HEK293 (cell line): ENCODE results near the gene ZMPSTE24.
A peak's percentile ranks its signal among the peaks of the same experiment; 100 is the strongest.

Experiments used
- CTCF ChIA-PET: fragments of 350-600 bp; formaldehyde crosslinking; extraction: SDS; loops from one replicate; lab custom pipeline; 2021; ENCODE audit warnings: antibody characterized with exemption; lab: Yijun Ruan, JAX
- POLR2A ChIA-PET: fragments of 300-600 bp; formaldehyde crosslinking; extraction: SDS; loops from one replicate; lab custom pipeline; 2020; ENCODE audit warnings: antibody characterized with exemption, inconsistent platforms; lab: Yijun Ruan, JAX
- H3K27ac ChIP-seq: fragments of 200-500 bp; sonication (Bioruptor generic); 2 replicates; pipeline ENCODE4 v1.5.1; 2014; ENCODE audit warnings: low read depth, low read length, control low read depth, inconsistent platforms; ENCODE audit errors: extremely low read depth
- H3K36me3 ChIP-seq, 2 experiments: fragments of 200-500 bp in 1 of 2; sonication (Bioruptor generic) in 1 of 2; 1 replicate in 1 of 2; 2 replicates in 1 of 2; pipeline ENCODE4 v1.5.1; 2014 to 2017; ENCODE audit warnings: inconsistent platforms in 2 of 2, low read length in 2 of 2; ENCODE audit not compliant: control insufficient read depth in 2 of 2, insufficient read depth in 1 of 2
- H3K4me1 ChIP-seq: fragments of 200-500 bp; sonication (Bioruptor generic); 2 replicates; pipeline ENCODE4 v1.5.1; 2014; ENCODE audit warnings: mild to moderate bottlenecking, low read length, inconsistent platforms; ENCODE audit not compliant: control insufficient read depth, insufficient read depth
- H3K4me3 ChIP-seq: 2 replicates; pipeline ENCODE4 v1.5.1; 2011; ENCODE audit warnings: low read depth, mild to moderate bottlenecking, control low read depth, low read length, moderate library complexity
- H3K9me3 ChIP-seq: fragments of 200-500 bp; sonication (Bioruptor generic); 2 replicates; pipeline ENCODE4 v1.5.1; 2014; ENCODE audit warnings: low read depth, low read length, inconsistent platforms; ENCODE audit not compliant: control insufficient read depth, insufficient read depth
- BCL11A ChIP-seq: fragments of 450-650 bp; formaldehyde crosslinking; IDR thresholded peaks from 2 replicates; pipeline ENCODE4 v1.5.1; 2016; ENCODE audit warnings: low read depth, missing biosample characterization, missing genetic modification characterization
- GFI1B ChIP-seq: fragments of 450-650 bp; formaldehyde crosslinking; IDR thresholded peaks from 2 replicates; pipeline ENCODE4 v1.5.1; 2016; ENCODE audit warnings: missing biosample characterization, missing genetic modification characterization
- GLI4 ChIP-seq: fragments of 450-650 bp; formaldehyde crosslinking; IDR thresholded peaks from 2 replicates; pipeline ENCODE4 v1.5.1; 2016; ENCODE audit warnings: missing biosample characterization, missing genetic modification characterization
- GLIS2 ChIP-seq: fragments of 450-650 bp; formaldehyde crosslinking; IDR thresholded peaks from 2 replicates; pipeline ENCODE4 v1.5.1; 2016; ENCODE audit warnings: missing biosample characterization, missing genetic modification characterization
- HOXA7 ChIP-seq: sonication (generic); formaldehyde crosslinking; IDR thresholded peaks from 2 replicates; pipeline ENCODE4 v1.8.1; 2022; ENCODE audit warnings: missing genetic modification reagents, borderline replicate concordance
- HOXC10 ChIP-seq: sonication (generic); formaldehyde crosslinking; IDR thresholded peaks from 2 replicates; pipeline ENCODE4 v1.8.1; 2023; ENCODE audit warnings: mild to moderate bottlenecking, missing genetic modification reagents
- KLF1 ChIP-seq: fragments of 450-650 bp; formaldehyde crosslinking; IDR thresholded peaks from 2 replicates; pipeline ENCODE4 v1.5.1; 2016; ENCODE audit warnings: missing biosample characterization, missing genetic modification characterization
- KLF7 ChIP-seq: fragments of 450-650 bp; formaldehyde crosslinking; IDR thresholded peaks from 2 replicates; pipeline ENCODE4 v1.5.1; 2016; ENCODE audit warnings: missing biosample characterization, missing genetic modification characterization, borderline replicate concordance
- REPIN1 ChIP-seq: fragments of 450-650 bp; formaldehyde crosslinking; IDR thresholded peaks from 2 replicates; pipeline ENCODE4 v1.5.1; 2017; ENCODE audit warnings: missing biosample characterization, missing genetic modification characterization, low read depth
- SCRT2 ChIP-seq: fragments of 450-650 bp; formaldehyde crosslinking; IDR thresholded peaks from 2 replicates; pipeline ENCODE4 v1.5.1; 2016; ENCODE audit warnings: missing biosample characterization, missing genetic modification characterization
- SETDB1 ChIP-seq: IDR thresholded peaks from one replicate; pipeline ENCODE4 v1.6.1; 2017; ENCODE audit warnings: mild to moderate bottlenecking, low read length, moderate library complexity, mixed read lengths; ENCODE audit not compliant: insufficient read length
- ZBTB1 ChIP-seq: fragments of 450-650 bp; formaldehyde crosslinking; IDR thresholded peaks from 2 replicates; pipeline ENCODE4 v1.5.1; 2016; ENCODE audit warnings: missing biosample characterization, missing genetic modification characterization
- ZBTB44 ChIP-seq: fragments of 450-650 bp; IDR thresholded peaks from 2 replicates; pipeline ENCODE4 v1.5.1; 2018; ENCODE audit warnings: missing biosample characterization, mild to moderate bottlenecking, missing genetic modification characterization
- ZEB2 ChIP-seq: fragments of 450-650 bp; formaldehyde crosslinking; IDR thresholded peaks from 2 replicates; pipeline ENCODE4 v1.5.1; 2016; ENCODE audit warnings: missing biosample characterization, missing genetic modification characterization
- ZFHX2 ChIP-seq: fragments of 450-650 bp; formaldehyde crosslinking; conservative IDR thresholded peaks from 2 replicates; pipeline ENCODE4 v1.5.1; 2016; ENCODE audit warnings: missing biosample characterization, missing genetic modification characterization
- ZFP37 ChIP-seq: fragments of 450-650 bp; formaldehyde crosslinking; IDR thresholded peaks from 2 replicates; pipeline ENCODE4 v1.5.1; 2016; ENCODE audit warnings: missing biosample characterization, missing genetic modification characterization
- ZNF10 ChIP-seq: fragments of 450-650 bp; formaldehyde crosslinking; IDR thresholded peaks from 2 replicates; pipeline ENCODE4 v1.5.1; 2017; ENCODE audit warnings: missing biosample characterization, missing genetic modification characterization
- ZNF121 ChIP-seq: fragments of 450-650 bp; formaldehyde crosslinking; IDR thresholded peaks from 2 replicates; pipeline ENCODE4 v1.5.1; 2016; ENCODE audit warnings: missing biosample characterization, missing genetic modification characterization
- ZNF133 ChIP-seq: fragments of 450-650 bp; formaldehyde crosslinking; IDR thresholded peaks from 2 replicates; pipeline ENCODE4 v1.5.1; 2016; ENCODE audit warnings: missing biosample characterization, missing genetic modification characterization
- ZNF202 ChIP-seq: fragments of 450-650 bp; formaldehyde crosslinking; IDR thresholded peaks from 2 replicates; pipeline ENCODE4 v1.5.1; 2016; ENCODE audit warnings: missing biosample characterization, missing genetic modification characterization, borderline replicate concordance
- ZNF214 ChIP-seq: fragments of 450-650 bp; formaldehyde crosslinking; IDR thresholded peaks from 2 replicates; pipeline ENCODE4 v1.5.1; 2017; ENCODE audit warnings: missing biosample characterization, mild to moderate bottlenecking, missing genetic modification characterization, borderline replicate concordance
- ZNF23 ChIP-seq: fragments of 450-650 bp; formaldehyde crosslinking; IDR thresholded peaks from 2 replicates; pipeline ENCODE4 v1.5.1; 2016; ENCODE audit warnings: missing biosample characterization, missing genetic modification characterization, borderline replicate concordance
- ZNF311 ChIP-seq: fragments of 450-650 bp; formaldehyde crosslinking; IDR thresholded peaks from 2 replicates; pipeline ENCODE4 v1.5.1; 2017; ENCODE audit warnings: missing biosample characterization, missing genetic modification characterization, borderline replicate concordance
- ZNF341 ChIP-seq: fragments of 450-650 bp; formaldehyde crosslinking; IDR thresholded peaks from 2 replicates; pipeline ENCODE4; 2016; ENCODE audit warnings: low read depth, missing biosample characterization, missing genetic modification characterization
- ZNF350 ChIP-seq: fragments of 450-650 bp; formaldehyde crosslinking; IDR thresholded peaks from 2 replicates; pipeline ENCODE4 v1.5.0; 2017; ENCODE audit warnings: missing biosample characterization, mild to moderate bottlenecking, missing genetic modification characterization
- ZNF426 ChIP-seq: fragments of 450-650 bp; formaldehyde crosslinking; IDR thresholded peaks from 2 replicates; pipeline ENCODE4 v1.5.1; 2017; ENCODE audit warnings: missing biosample characterization, missing genetic modification characterization, mild to moderate bottlenecking, inconsistent platforms, moderate library complexity
- ZNF48 ChIP-seq: fragments of 450-650 bp; formaldehyde crosslinking; IDR thresholded peaks from 2 replicates; pipeline ENCODE4 v1.5.1; 2016; ENCODE audit warnings: missing biosample characterization, missing genetic modification characterization
- ZNF529 ChIP-seq: fragments of 450-650 bp; formaldehyde crosslinking; IDR thresholded peaks from 2 replicates; pipeline ENCODE4 v1.5.1; 2017; ENCODE audit warnings: missing genetic modification characterization, missing biosample characterization; ENCODE audit not compliant: insufficient replicate concordance
- ZNF549 ChIP-seq: fragments of 450-650 bp; IDR thresholded peaks from 2 replicates; pipeline ENCODE4 v1.5.1; 2018; ENCODE audit warnings: missing biosample characterization, missing genetic modification characterization, mild to moderate bottlenecking, inconsistent platforms, moderate library complexity
- ZNF560 ChIP-seq: fragments of 450-650 bp; formaldehyde crosslinking; IDR thresholded peaks from 2 replicates; pipeline ENCODE4 v1.5.1; 2017; ENCODE audit warnings: missing biosample characterization, missing genetic modification characterization, borderline replicate concordance
- ZNF624 ChIP-seq: fragments of 450-650 bp; formaldehyde crosslinking; IDR thresholded peaks from 2 replicates; pipeline ENCODE4 v1.5.1; 2017; ENCODE audit warnings: missing biosample characterization, missing genetic modification characterization
- ZNF629 ChIP-seq: fragments of 450-650 bp; formaldehyde crosslinking; IDR thresholded peaks from 2 replicates; pipeline ENCODE4 v1.5.1; 2017; ENCODE audit warnings: missing biosample characterization, missing genetic modification characterization
- ZNF692 ChIP-seq: fragments of 450-650 bp; formaldehyde crosslinking; IDR thresholded peaks from 2 replicates; pipeline ENCODE4 v1.5.1; 2016; ENCODE audit warnings: missing biosample characterization, missing genetic modification characterization
- ZNF701 ChIP-seq: fragments of 450-650 bp; formaldehyde crosslinking; IDR thresholded peaks from 2 replicates; pipeline ENCODE4 v1.5.1; 2016; ENCODE audit warnings: missing biosample characterization, missing genetic modification characterization
- ZNF776 ChIP-seq: fragments of 450-650 bp; formaldehyde crosslinking; IDR thresholded peaks from 2 replicates; pipeline ENCODE4 v1.5.0; 2017; ENCODE audit warnings: missing biosample characterization, missing genetic modification characterization, borderline replicate concordance

ZMPSTE24 gene

GRCh38 chr1:40257688-40258444 is at the start of gene ZMPSTE24:
Gene ZMPSTE24, plus strand, starts transcription at chr1:40258236. Its CDS starts 36 bp downstream, at chr1:40258272.
- Histone ChIP-seq H3K27ac (peak within 1 kb of the TSS; percentile 85), H3K9me3 (no peaks in the 10 kb centered on the region), H3K4me1 (no peaks in the 10 kb centered on the region), H3K4me3 (peak within 1 kb of the TSS; percentile 89), H3K36me3 (peaks cover 18 to 35% of the 10 kb centered on the region in 2 experiments)
- CTCF ChIA-PET, result interaction anchor here (0.8 to 1.6 kb wide), 3 partner anchors 81 to 106 kb away, joined by 4 to 5 read pairs (median 5); no protein-coding TSS in a partner anchor
- POLR2A ChIA-PET, result interaction anchor here (0.6 to 1.8 kb wide), 17 partner anchors 9 to 443 kb away, joined by 3 to 13 read pairs (median 4); partner anchors contain the start of genes CAP1, RLF and TMCO2
- TF ChIP-seq ZNF133 (tag by site-specific recombination) (no peak), ZNF311 (no peak), ZNF23 (tag by site-specific recombination) (no peak), ZNF549 (tag by site-specific recombination) (no peak), ZBTB1 (peak; percentile 82), ZNF776 (tag by site-specific recombination) (no peak), REPIN1 (tag by site-specific recombination) (peak; percentile 95; the same call in 1 of the 2 replicates), HOXA7 (CRISPR knock-in tag) (no peak), GFI1B (tag by site-specific recombination) (peak; percentile 56; the same call in 1 of the 2 replicates), ZNF560 (no peak), ZNF121 (tag by site-specific recombination) (peak; percentile 90; the same call in 1 of the 2 replicates), KLF1 (peak; percentile 94), ZFHX2 (tag by site-specific recombination) (peak; percentile 91), ZEB2 (tag by site-specific recombination) (peak; percentile 97), ZNF341 (tag by site-specific recombination) (peak; percentile 96), BCL11A (tag by site-specific recombination) (0 out of 2 replicates have a peak, but pooled peaks have one; percentile 31), ZNF350 (tag by site-specific recombination) (no peak), HOXC10 (CRISPR knock-in tag) (peak; percentile 66; the same call in 1 of the 2 replicates), ZNF214 (no peak), ZNF624 (tag by site-specific recombination) (peak; percentile 95), GLIS2 (peak; percentile 79), GLI4 (tag by site-specific recombination) (peak; percentile 98), ZNF629 (peak; percentile 93), SCRT2 (peak; percentile 88), ZFP37 (peak; percentile 100), ZNF10 (tag by site-specific recombination) (peak; percentile 61), ZNF426 (no peak), ZNF529 (peak; percentile 43), ZNF701 (tag by site-specific recombination) (peak; percentile 81; the same call in 1 of the 2 replicates), ZNF202 (tag by site-specific recombination) (no peak), SETDB1 (no peak), ZNF48 (no peak), ZNF692 (tag by site-specific recombination) (peak; percentile 97), ZBTB44 (tag by site-specific recombination) (peak; percentile 84), KLF7 (tag by site-specific recombination) (peak; percentile 100)
